GM23338 (cell line): ENCODE measurements around the gene C1QTNF2.

Experiments used
- CREB1 ChIP-seq: fragments of 250-450 bp; sonication (Bioruptor Pico); IDR thresholded peaks from 2 replicates; pipeline ENCODE4 v1.5.0; 2020; ENCODE audit warnings: low read depth, mild to moderate bottlenecking, moderate library complexity
- CTCF ChIP-seq, 2 experiments: fragments of 200-600 bp in 1 of 2; sonication (generic) in 1 of 2; conservative IDR thresholded peaks; 2 replicates each; pipeline versions ENCODE4 v1.5.1 to v1.6.1; 2016 to 2017; ENCODE audit warnings: antibody characterized with exemption in 2 of 2, low read depth in 2 of 2, mild to moderate bottlenecking in 2 of 2, moderate library complexity in 1 of 2
- ETS1 ChIP-seq: IDR thresholded peaks from 2 replicates; pipeline ENCODE4 v1.6.1; 2016; ENCODE audit warnings: antibody characterized with exemption
- EZH2 ChIP-seq: fragments of 200-600 bp; sonication (generic); IDR thresholded peaks from one replicate; pipeline ENCODE4 v1.8.0; 2017; ENCODE audit warnings: antibody characterized with exemption, mild to moderate bottlenecking, low read depth; ENCODE audit not compliant: unreplicated experiment
- EZH2phosphoT487 ChIP-seq: fragments of 200-600 bp; sonication (generic); IDR thresholded peaks from one replicate; pipeline ENCODE4 v1.8.1; 2018; ENCODE audit warnings: antibody characterized with exemption; ENCODE audit not compliant: unreplicated experiment
- JUNB ChIP-seq: IDR thresholded peaks from one replicate; pipeline ENCODE4 v1.6.1; 2016; ENCODE audit warnings: antibody characterized with exemption; ENCODE audit not compliant: unreplicated experiment
- NANOG ChIP-seq: IDR thresholded peaks from 2 replicates; pipeline ENCODE4 v1.6.1; 2016; ENCODE audit warnings: antibody characterized with exemption, borderline replicate concordance
- POLR2AphosphoS5 ChIP-seq: IDR thresholded peaks from 2 replicates; pipeline ENCODE4 v1.6.1; 2016; ENCODE audit warnings: antibody characterized with exemption, low read depth
- STAT1 ChIP-seq: IDR thresholded peaks from one replicate; pipeline ENCODE4 v1.6.1; 2016; ENCODE audit warnings: antibody characterized with exemption; ENCODE audit not compliant: unreplicated experiment
- ZNF114 ChIP-seq: fragments of 250-450 bp; sonication (Bioruptor Pico); IDR thresholded peaks from 2 replicates; pipeline ENCODE4 v1.5.0; 2020; ENCODE audit warnings: mild to moderate bottlenecking, moderate library complexity
- ZNF331 ChIP-seq: fragments of 250-450 bp; sonication (Bioruptor Pico); IDR thresholded peaks from 2 replicates; pipeline ENCODE4 v1.5.0; 2020; ENCODE audit warnings: low read depth, mild to moderate bottlenecking, moderate library complexity
- ZNF462 ChIP-seq: fragments of 250-450 bp; sonication (Bioruptor Pico); IDR thresholded peaks from 2 replicates; pipeline ENCODE4 v1.5.0; 2020; ENCODE audit warnings: mild to moderate bottlenecking, moderate library complexity
- TF ChIP-seq, protein P1 (sequence below): IDR thresholded peaks from one replicate; pipeline ENCODE4 v1.6.1; 2018; ENCODE audit warnings: antibody characterized with exemption; ENCODE audit not compliant: unreplicated experiment

- TF ChIP-seq EZH2 (no peak), ZNF331 (CRISPR knock-in tag) (no peak), CTCF (conservative IDR thresholded peaks at IDR 0.05; ENCODE audit: low read depth in 2 of 2) (no peak), EZH2phosphoT487 (no peak), POLR2AphosphoS5 (no peak), STAT1 (no peak), NANOG (no peak), CREB1 (CRISPR knock-in tag) (no peak), JUNB (no peak), ETS1 (no peak), ZNF462 (CRISPR knock-in tag) (no peak), ZNF114 (CRISPR knock-in tag) (no peak)
- TF ChIP-seq, protein P1, sequence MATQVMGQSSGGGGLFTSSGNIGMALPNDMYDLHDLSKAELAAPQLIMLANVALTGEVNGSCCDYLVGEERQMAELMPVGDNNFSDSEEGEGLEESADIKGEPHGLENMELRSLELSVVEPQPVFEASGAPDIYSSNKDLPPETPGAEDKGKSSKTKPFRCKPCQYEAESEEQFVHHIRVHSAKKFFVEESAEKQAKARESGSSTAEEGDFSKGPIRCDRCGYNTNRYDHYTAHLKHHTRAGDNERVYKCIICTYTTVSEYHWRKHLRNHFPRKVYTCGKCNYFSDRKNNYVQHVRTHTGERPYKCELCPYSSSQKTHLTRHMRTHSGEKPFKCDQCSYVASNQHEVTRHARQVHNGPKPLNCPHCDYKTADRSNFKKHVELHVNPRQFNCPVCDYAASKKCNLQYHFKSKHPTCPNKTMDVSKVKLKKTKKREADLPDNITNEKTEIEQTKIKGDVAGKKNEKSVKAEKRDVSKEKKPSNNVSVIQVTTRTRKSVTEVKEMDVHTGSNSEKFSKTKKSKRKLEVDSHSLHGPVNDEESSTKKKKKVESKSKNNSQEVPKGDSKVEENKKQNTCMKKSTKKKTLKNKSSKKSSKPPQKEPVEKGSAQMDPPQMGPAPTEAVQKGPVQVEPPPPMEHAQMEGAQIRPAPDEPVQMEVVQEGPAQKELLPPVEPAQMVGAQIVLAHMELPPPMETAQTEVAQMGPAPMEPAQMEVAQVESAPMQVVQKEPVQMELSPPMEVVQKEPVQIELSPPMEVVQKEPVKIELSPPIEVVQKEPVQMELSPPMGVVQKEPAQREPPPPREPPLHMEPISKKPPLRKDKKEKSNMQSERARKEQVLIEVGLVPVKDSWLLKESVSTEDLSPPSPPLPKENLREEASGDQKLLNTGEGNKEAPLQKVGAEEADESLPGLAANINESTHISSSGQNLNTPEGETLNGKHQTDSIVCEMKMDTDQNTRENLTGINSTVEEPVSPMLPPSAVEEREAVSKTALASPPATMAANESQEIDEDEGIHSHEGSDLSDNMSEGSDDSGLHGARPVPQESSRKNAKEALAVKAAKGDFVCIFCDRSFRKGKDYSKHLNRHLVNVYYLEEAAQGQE, result no peak
These were observed 42.6 kb downstream of the C1QTNF2 start for GRCh38 chr5:160327818-160328217.
